ENCODE results near the gene FCRL3. TPM values are rescaled to one million over a fixed set of nuclear protein-coding genes. Genes with fewer than 3 reads are reported as not detected.

Gene FCRL3
- total RNA-seq, 1 experiment from 2014 or later = not detected

GRCh38 chr1:157648317-157648716, 52.3 kb downstream of the FCRL3 start:
- CTCF ChIA-PET = no interaction called here
- H3K9me3 ChIP-seq (ENCODE audit: insufficient read depth, low read depth) = no peaks in the 10 kb centered on the region
- no peaks in the 10 kb centered on the region for H3K79me2 ChIP-seq (ENCODE audit: low read depth)
- H3K9me2 ChIP-seq (ENCODE audit: insufficient read depth) = no peaks in the 10 kb centered on the region
- intact Hi-C loops (cut with micrococcal nuclease; ENCODE audit: unreplicated experiment) = no loop called here
- no peak overlapping the region for H3K4me2 ChIP-seq
- no peak for DNase-seq
- POLR2A ChIA-PET (ENCODE audit: unreplicated experiment) = no interaction called here
- H4K20me1 ChIP-seq (ENCODE audit: insufficient read depth) = no peaks in the 10 kb centered on the region; the same call in 1 of the 2 replicates
- no peaks in the 10 kb centered on the region for H3F3A ChIP-seq (ENCODE audit: insufficient read depth, low read depth)
- no peaks in the 10 kb centered on the region for H3K36me3 ChIP-seq (ENCODE audit: low read depth)
- no TSS peak for BruUV-seq (replicated peaks)
- no peak overlapping the region for H3K4me3 ChIP-seq
- 0 out of 2 replicates have a peak, but pooled peaks cover 11% of the 10 kb centered on the region for H3K27me3 ChIP-seq (ENCODE audit: insufficient read depth, low read depth)
- H3K4me1 ChIP-seq (replicated peaks; ENCODE audit: insufficient read depth) = no peaks in the 10 kb centered on the region
- TF ChIP-seq CTCF (conservative IDR thresholded peaks at IDR 0.05) (no peak), EZH2 (IDR thresholded peaks at IDR 0.05; ENCODE audit: low read depth) (no peak)
- H2AFZ ChIP-seq = no peak overlapping the region
- H3K27ac ChIP-seq = no peak overlapping the region

- H4K20me1 ChIP-seq (ENCODE audit: insufficient read depth) = no peaks in the 10 kb centered on the region; the same call in 1 of the 2 replicates
- no peak for DNase-seq
- intact Hi-C loops (cut with micrococcal nuclease; ENCODE audit: unreplicated experiment) = no loop called here
- H3K9me3 ChIP-seq (ENCODE audit: insufficient read depth, low read depth) = no peaks in the 10 kb centered on the region
- CTCF ChIA-PET = no interaction called here
- no TSS peak for BruUV-seq (replicated peaks)
- no peak overlapping the region for H2AFZ ChIP-seq
- 0 out of 2 replicates have a peak, but pooled peaks cover 6% of the 10 kb centered on the region for H3K27me3 ChIP-seq (ENCODE audit: insufficient read depth, low read depth)
- no peak overlapping the region for H3K4me2 ChIP-seq
- no peaks in the 10 kb centered on the region for H3K4me1 ChIP-seq (replicated peaks; ENCODE audit: insufficient read depth)
- H3K36me3 ChIP-seq (ENCODE audit: low read depth) = no peaks in the 10 kb centered on the region
- no peaks in the 10 kb centered on the region for H3F3A ChIP-seq (ENCODE audit: insufficient read depth, low read depth)
- H3K9me2 ChIP-seq (ENCODE audit: insufficient read depth) = no peaks in the 10 kb centered on the region
- POLR2A ChIA-PET (ENCODE audit: unreplicated experiment) = no interaction called here
- no peak overlapping the region for H3K4me3 ChIP-seq
- no peak for TF ChIP-seq EZH2 (IDR thresholded peaks at IDR 0.05; ENCODE audit: low read depth)
- TF ChIP-seq CTCF (conservative IDR thresholded peaks at IDR 0.05) = no peak
- no peaks in the 10 kb centered on the region for H3K79me2 ChIP-seq (ENCODE audit: low read depth)
- no peak overlapping the region for H3K27ac ChIP-seq
Measured at GRCh38 chr1:157646144-157646543, 54.4 kb downstream of the FCRL3 start.

GRCh38 chr1:157641177-157641576, 59.4 kb downstream of the FCRL3 start:
- Histone ChIP-seq H2AFZ (no peak overlapping the region), H3K79me2 (ENCODE audit: low read depth) (no peaks in the 10 kb centered on the region), H3F3A (ENCODE audit: insufficient read depth, low read depth) (no peaks in the 10 kb centered on the region), H3K9me2 (ENCODE audit: insufficient read depth) (no peaks in the 10 kb centered on the region), H3K4me2 (no peak overlapping the region), H3K4me1 (replicated peaks; ENCODE audit: insufficient read depth) (no peaks in the 10 kb centered on the region), H4K20me1 (ENCODE audit: insufficient read depth) (no peaks in the 10 kb centered on the region), H3K36me3 (ENCODE audit: low read depth) (no peaks in the 10 kb centered on the region), H3K9me3 (ENCODE audit: insufficient read depth, low read depth) (no peaks in the 10 kb centered on the region), H3K27me3 (ENCODE audit: insufficient read depth, low read depth) (no peaks in the 10 kb centered on the region), H3K4me3 (no peak overlapping the region), H3K27ac (no peak overlapping the region)
- ChIA-PET POLR2A (ENCODE audit: unreplicated experiment) (no interaction called here), CTCF (no interaction called here)
- TF ChIP-seq CTCF (conservative IDR thresholded peaks at IDR 0.05) = no peak
- TF ChIP-seq EZH2 (IDR thresholded peaks at IDR 0.05; ENCODE audit: low read depth) = no peak
- intact Hi-C loops (cut with micrococcal nuclease; ENCODE audit: unreplicated experiment) = no loop called here
- BruUV-seq (replicated peaks) = no TSS peak
- DNase-seq = no peak

Measured in PC-9 (cell line).